Tibial artery (tissue), 4 donors: ENCODE measurements around the gene RNF26.

Source experiments
- DNase-seq, 2 donors: peaks; one replicate each; pipeline ENCODE4 v3.0.0-alpha.2; 2019
- H3K27ac ChIP-seq, 2 donors: fragments of 200-600 bp; sonication (generic) in 1 of 2; 1 replicate in 1 of 2; 2 replicates in 1 of 2; pipeline ENCODE4 v1.5.1; 2018 to 2019; ENCODE audit warnings: mild to moderate bottlenecking in 1 of 2
- H3K27me3 ChIP-seq, 2 donors: fragments of 200-600 bp; sonication (generic) in 1 of 2; one replicate each; pipeline versions ENCODE4 v1.5.1 to v1.6.0; 2016 to 2019
- H3K36me3 ChIP-seq, 3 donors: fragments of 200-600 bp; sonication (generic) in 2 of 3; one replicate each; pipeline ENCODE4 v1.5.1; 2016 to 2019; ENCODE audit warnings: mild to moderate bottlenecking in 2 of 3
- H3K4me1 ChIP-seq, 4 donors: fragments of 200-600 bp; sonication (generic) in 2 of 4; 1 replicate in 3 of 4; 2 replicates in 1 of 4; pipeline ENCODE4 v1.5.1; 2016 to 2019
- H3K4me3 ChIP-seq, 2 donors: fragments of 200-600 bp; sonication (generic) in 1 of 2; 1 replicate in 1 of 2; 2 replicates in 1 of 2; pipeline ENCODE4 v1.5.1; 2018 to 2019; ENCODE audit warnings: mild to moderate bottlenecking in 2 of 2
- H3K9me3 ChIP-seq, 3 donors: fragments of 200-600 bp; sonication (generic) in 1 of 3; one replicate each; pipeline ENCODE4 v1.5.1; 2016 to 2019
- CTCF ChIP-seq, 2 experiments: fragments of 200-600 bp in 1 of 2; fragments of 450-650 bp in 1 of 2; IDR thresholded peaks; one replicate each; pipeline ENCODE4 v1.5.1; 2017 to 2019; ENCODE audit warnings: antibody characterized with exemption in 2 of 2, mild to moderate bottlenecking in 1 of 2, moderate library complexity in 1 of 2
- intact Hi-C: fragments of 100-400 bp; cut with DNase I; formaldehyde crosslinking; loops from one replicate; pipeline ENCODE4 v1.15.0; 2023; ENCODE audit warnings: low total_unique reads

RNF26 gene

GRCh38 chr11:119344291-119345010 is 10.1 kb downstream of the RNF26 start:
- peaks cover 0 to 39% (median 16%) of the 10 kb centered on the region in 4 donors for H3K4me1 ChIP-seq
- no peak overlapping the region for H3K27ac ChIP-seq
- intact Hi-C loops, result no loop called here
- no peak overlapping the region for H3K4me3 ChIP-seq
- TF ChIP-seq CTCF (IDR thresholded peaks at IDR 0.05), result no peak
- no peaks in the 10 kb centered on the region for H3K27me3 ChIP-seq
- no peaks in the 10 kb centered on the region for H3K36me3 ChIP-seq
- no peaks in the 10 kb centered on the region for H3K9me3 ChIP-seq
- DNase-seq, result peak in 1 of 2 donors; percentile 62

- Histone ChIP-seq H3K4me1 (peaks cover 0 to 27% (median 9%) of the 10 kb centered on the region in 4 donors), H3K36me3 (no peaks in the 10 kb centered on the region), H3K9me3 (no peaks in the 10 kb centered on the region), H3K27ac (no peak overlapping the region), H3K27me3 (no peaks in the 10 kb centered on the region), H3K4me3 (no peak overlapping the region)
- TF ChIP-seq CTCF (IDR thresholded peaks at IDR 0.05), result no peak
- intact Hi-C loops, result no loop called here
- DNase-seq, result no peak
Measured at GRCh38 chr11:119345685-119346084, 11.4 kb downstream of the RNF26 start.

GRCh38 chr11:119346605-119347004 is 12.3 kb downstream of the RNF26 start, which contains the start of gene MFRP:
Gene MFRP (minus strand): TSS chr11:119346705. CDS start chr11:119346513, 192 bp downstream.
- Histone ChIP-seq H3K4me3 (no peak within 1 kb of the TSS), H3K27me3 (no peaks in the 10 kb centered on the region), H3K9me3 (no peaks in the 10 kb centered on the region), H3K27ac (no peak within 1 kb of the TSS), H3K36me3 (no peaks in the 10 kb centered on the region), H3K4me1 (peaks cover 0 to 19% (median 1%) of the 10 kb centered on the region in 4 donors)
- TF ChIP-seq CTCF (IDR thresholded peaks at IDR 0.05), result no peak
- DNase-seq, result no peak
- intact Hi-C loops, result no loop called here

GRCh38 chr11:119347242-119347641 is 12.9 kb downstream of the RNF26 start:
- H3K4me1 ChIP-seq, result peaks cover 0 to 19% (median 1%) of the 10 kb centered on the region in 4 donors
- no peak overlapping the region for H3K4me3 ChIP-seq
- no peaks in the 10 kb centered on the region for H3K27me3 ChIP-seq
- no peak for DNase-seq
- intact Hi-C loops, result no loop called here
- H3K9me3 ChIP-seq, result no peaks in the 10 kb centered on the region
- no peak for TF ChIP-seq CTCF (IDR thresholded peaks at IDR 0.05)
- H3K27ac ChIP-seq, result no peak overlapping the region
- H3K36me3 ChIP-seq, result no peaks in the 10 kb centered on the region

- TF ChIP-seq CTCF (IDR thresholded peaks at IDR 0.05), result no peak
- Histone ChIP-seq H3K9me3 (no peaks in the 10 kb centered on the region), H3K36me3 (no peaks in the 10 kb centered on the region), H3K27me3 (no peaks in the 10 kb centered on the region), H3K4me1 (peaks cover 0 to 19% (median 1%) of the 10 kb centered on the region in 4 donors), H3K27ac (no peak overlapping the region), H3K4me3 (no peak overlapping the region)
- intact Hi-C loops, result no loop called here
- DNase-seq, result peak in 1 of 2 donors; percentile 63
Measured at GRCh38 chr11:119347940-119348605, 13.7 kb downstream of the RNF26 start.
